Effector memory CD4-positive, alpha-beta T cell (primary cell): ENCODE data around the gene DCXR.

ENCODE experiments used
- DNase-seq, 3 donors: peaks; one replicate each; pipeline ENCODE4 v3.0.0-alpha.2; 2020
- H3K27ac ChIP-seq: 2 replicates; pipeline ENCODE4 v1.7.0; 2013; ENCODE audit warnings: mild to moderate bottlenecking, low read length, moderate library complexity; ENCODE audit not compliant: insufficient read depth, poor library complexity, severe bottlenecking
- H3K27me3 ChIP-seq: replicated peaks from 2 replicates; pipeline ENCODE4 v1.7.0; 2013; ENCODE audit warnings: mild to moderate bottlenecking, low read length; ENCODE audit not compliant: insufficient read depth, control insufficient read depth, poor library complexity, severe bottlenecking
- H3K36me3 ChIP-seq: 2 replicates; pipeline ENCODE4 v1.7.0; 2013; ENCODE audit warnings: mild to moderate bottlenecking, low read length, moderate library complexity; ENCODE audit not compliant: control insufficient read depth, insufficient read depth
- H3K4me1 ChIP-seq: 2 replicates; pipeline ENCODE4 v1.7.0; 2013; ENCODE audit warnings: low read length, mild to moderate bottlenecking; ENCODE audit not compliant: control insufficient read depth, insufficient read depth, poor library complexity, severe bottlenecking
- H3K4me3 ChIP-seq: 2 replicates; pipeline ENCODE4 v1.7.0; 2013; ENCODE audit warnings: low read length, low read depth, mild to moderate bottlenecking; ENCODE audit not compliant: insufficient read depth, poor library complexity, severe bottlenecking
- H3K9me3 ChIP-seq: 2 replicates; pipeline ENCODE4 v1.7.0; 2013; ENCODE audit warnings: mild to moderate bottlenecking, low read length, moderate library complexity; ENCODE audit not compliant: control insufficient read depth

DCXR gene

DNA sequence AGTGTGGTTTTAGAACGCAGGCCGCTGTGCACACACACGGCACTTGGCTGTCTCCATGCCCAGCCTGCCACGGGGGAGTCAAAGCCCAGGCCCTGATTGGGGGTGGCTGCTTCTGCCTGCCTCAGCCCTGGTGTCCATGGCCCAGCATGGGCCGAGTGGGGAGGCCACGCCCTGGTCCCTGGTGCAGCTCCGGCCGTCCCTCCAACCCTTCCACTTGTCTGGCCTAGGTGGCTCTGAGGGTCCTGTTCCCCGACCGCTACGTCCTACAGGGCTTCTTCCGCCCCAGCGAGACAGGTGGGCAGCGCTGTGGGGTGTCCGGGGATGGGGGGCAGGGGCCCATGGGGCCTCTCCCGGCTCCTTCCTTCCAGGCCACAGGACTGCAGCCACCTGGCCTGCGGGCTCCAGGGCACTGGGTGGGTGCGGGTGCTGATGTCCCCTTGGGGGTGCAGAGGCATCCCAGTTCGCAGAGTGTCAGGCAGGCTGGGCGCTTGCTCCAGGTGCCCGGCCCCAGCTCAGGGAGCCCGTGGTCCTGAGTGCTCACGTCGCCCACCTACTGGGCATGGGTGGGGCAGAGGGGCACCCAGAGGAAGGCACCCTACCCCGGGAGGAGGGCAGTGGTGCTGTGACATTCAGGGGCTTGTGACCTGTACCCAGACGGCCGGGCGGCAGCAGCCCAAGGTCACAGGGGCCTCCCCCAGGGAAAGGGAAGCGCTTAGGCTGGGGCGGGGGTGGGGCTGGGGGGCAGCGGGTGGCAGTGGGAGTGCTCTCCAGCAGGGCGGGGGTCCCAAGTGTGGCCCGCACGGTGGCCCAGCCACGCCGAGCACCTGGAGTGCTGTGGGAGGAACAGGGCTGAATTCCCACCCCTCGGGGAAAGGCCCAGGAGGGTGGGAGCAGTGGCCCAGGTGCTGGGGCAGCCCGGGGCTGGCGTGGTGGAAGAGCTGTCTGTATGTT, 26.6 kb downstream of the DCXR start:
- Histone ChIP-seq H3K4me1 (no peaks in the 10 kb centered on the region), H3K36me3 (no peaks in the 10 kb centered on the region), H3K27me3 (no peaks in the 10 kb centered on the region), H3K4me3 (no peak overlapping the region), H3K27ac (no peak overlapping the region), H3K9me3 (no peaks in the 10 kb centered on the region)
- DNase-seq, result no peak

DNA sequence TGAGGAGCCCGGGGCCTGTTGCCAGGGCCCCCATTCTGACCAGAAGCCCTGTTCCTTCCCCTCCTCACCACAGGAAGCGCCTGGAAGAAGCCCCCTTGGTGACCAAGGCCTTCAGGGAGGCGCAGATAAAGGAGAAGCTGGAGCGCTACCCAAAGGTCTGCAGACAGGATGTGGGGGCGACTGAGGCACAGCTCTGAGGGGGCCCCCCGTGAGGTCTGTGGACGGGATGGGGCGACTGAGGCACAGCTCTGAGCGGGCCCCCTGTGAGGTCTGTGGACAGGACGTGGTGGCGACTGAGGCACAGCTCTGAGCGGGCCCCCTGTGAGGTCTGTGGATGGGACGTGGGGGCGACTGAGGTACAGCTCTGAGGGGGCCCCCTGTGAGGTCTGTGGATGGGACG, 28.1 kb downstream of the DCXR start:
- H3K9me3 ChIP-seq, result no peaks in the 10 kb centered on the region
- no peaks in the 10 kb centered on the region for H3K36me3 ChIP-seq
- H3K27ac ChIP-seq, result no peak overlapping the region
- no peaks in the 10 kb centered on the region for H3K4me1 ChIP-seq
- no peak overlapping the region for H3K4me3 ChIP-seq
- H3K27me3 ChIP-seq, result no peaks in the 10 kb centered on the region
- no peak for DNase-seq

DNA sequence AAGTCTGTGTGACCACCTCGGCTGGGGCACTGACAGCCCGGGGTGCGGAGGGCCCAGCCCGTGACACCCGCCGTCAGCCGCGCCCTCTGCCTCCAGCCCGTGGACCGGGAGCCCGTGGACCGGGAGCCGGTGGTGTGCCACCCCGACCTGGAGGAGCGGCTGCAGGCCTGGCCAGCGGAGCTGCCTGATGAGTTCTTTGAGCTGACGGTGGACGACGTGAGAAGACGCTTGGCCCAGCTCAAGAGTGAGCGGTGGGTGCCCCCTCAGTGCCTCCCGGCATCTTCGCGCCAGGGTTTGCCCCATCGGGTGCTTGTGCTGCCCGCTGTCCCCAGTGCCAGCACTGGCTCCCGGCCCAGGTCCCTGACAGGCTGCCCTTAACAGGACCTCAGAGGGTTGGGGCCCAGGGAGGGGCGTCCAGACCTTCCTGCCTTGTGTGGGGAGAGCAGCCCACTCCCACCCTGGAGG, 28.5 kb downstream of the DCXR start:
- Histone ChIP-seq H3K9me3 (no peaks in the 10 kb centered on the region), H3K27ac (no peak overlapping the region), H3K27me3 (no peaks in the 10 kb centered on the region), H3K36me3 (no peaks in the 10 kb centered on the region), H3K4me1 (no peaks in the 10 kb centered on the region), H3K4me3 (no peak overlapping the region)
- no peak for DNase-seq

DNA sequence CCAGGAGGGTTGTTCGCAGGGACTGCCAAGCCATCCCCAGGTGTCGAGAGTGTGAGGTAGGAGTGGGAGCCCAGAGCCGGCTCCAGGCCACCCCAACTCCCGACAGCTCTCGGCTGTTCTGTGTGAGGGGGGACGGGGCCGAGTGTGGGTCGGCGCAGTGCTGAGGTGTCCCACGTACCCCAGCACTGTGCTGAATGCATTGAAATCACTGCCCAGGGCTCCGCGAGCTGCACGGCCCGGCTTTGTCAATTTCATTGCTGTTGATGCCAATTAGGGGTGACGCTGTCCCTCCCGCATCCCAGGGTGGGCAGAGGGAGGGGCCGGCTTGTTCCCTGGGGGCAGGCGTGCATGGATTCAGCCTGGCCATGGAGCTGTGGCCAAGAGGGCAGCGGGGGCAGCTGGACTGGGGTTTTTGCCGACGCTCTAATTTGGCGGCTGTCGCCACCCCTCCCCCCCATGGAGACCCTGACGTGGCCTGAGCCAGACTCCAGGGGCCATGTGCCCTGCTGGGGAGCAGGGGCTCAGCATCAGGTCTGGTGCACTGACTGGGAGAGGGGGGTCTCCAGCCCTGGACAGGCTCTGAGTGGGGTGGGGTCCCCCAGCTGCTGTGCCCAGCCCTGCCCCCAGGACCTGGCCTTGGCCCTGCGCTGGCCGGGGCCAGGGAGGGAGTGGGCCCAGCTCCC, 29.1 kb downstream of the DCXR start:
- H3K4me3 ChIP-seq, result no peak overlapping the region
- no peak overlapping the region for H3K27ac ChIP-seq
- no peaks in the 10 kb centered on the region for H3K36me3 ChIP-seq
- no peaks in the 10 kb centered on the region for H3K27me3 ChIP-seq
- H3K9me3 ChIP-seq, result no peaks in the 10 kb centered on the region
- no peaks in the 10 kb centered on the region for H3K4me1 ChIP-seq
- no peak for DNase-seq

DNA sequence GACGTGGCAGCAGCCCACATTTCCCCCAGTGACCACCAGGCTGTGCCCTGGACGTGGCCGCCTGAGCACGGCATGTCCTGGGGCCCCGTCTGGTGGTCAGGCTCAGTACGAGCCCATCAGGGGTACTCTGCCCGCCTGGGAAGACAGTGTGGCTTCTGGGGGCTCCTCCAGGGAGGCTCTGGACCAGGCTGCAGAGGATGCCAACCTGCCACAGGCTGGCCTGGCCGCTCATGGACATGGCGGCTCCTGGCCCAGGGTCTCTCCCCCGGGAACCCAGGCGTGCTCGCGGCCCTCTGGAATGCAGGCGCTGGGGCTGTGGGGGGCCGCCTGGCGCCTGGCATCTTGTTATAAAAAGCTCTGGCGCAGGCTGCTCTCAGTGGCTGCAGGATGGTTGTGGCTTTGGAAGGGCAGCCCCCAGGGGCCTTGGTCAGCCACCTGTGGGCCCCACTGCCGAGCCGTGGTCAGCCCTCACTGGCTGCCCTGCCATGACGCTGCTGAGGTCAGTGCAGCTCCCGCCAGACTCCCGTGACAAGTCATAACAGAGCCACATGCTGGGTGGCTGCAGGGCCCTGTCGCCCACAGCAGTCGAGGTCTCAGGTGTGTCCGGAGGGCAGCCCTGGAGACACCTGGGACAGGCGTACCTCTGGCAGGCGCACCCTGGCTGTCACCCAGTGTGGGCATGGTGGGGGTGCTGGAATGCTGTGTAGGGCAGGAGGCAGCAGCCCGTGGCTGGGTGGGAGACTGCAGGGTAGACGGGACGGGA, 29.8 kb downstream of the DCXR start:
- no peak overlapping the region for H3K27ac ChIP-seq
- H3K4me3 ChIP-seq, result no peak overlapping the region
- no peaks in the 10 kb centered on the region for H3K4me1 ChIP-seq
- H3K9me3 ChIP-seq, result no peaks in the 10 kb centered on the region
- no peak for DNase-seq
- H3K27me3 ChIP-seq, result no peaks in the 10 kb centered on the region
- H3K36me3 ChIP-seq, result no peaks in the 10 kb centered on the region

DNA sequence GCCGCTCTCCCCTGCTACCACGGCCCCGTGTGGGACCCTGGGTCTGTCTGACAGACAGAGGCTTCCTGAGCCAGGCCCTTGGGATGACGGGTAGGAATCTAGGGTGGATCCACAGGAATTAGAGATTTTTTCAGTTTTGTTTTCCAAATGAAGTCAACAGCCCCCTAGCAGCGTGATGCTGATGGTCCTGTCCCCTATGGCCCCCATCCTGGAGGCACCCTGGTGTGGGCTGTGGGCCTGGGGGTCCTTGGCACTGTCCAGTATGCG, 30.3 kb downstream of the DCXR start:
- Histone ChIP-seq H3K36me3 (no peaks in the 10 kb centered on the region), H3K4me1 (no peaks in the 10 kb centered on the region)

DNA sequence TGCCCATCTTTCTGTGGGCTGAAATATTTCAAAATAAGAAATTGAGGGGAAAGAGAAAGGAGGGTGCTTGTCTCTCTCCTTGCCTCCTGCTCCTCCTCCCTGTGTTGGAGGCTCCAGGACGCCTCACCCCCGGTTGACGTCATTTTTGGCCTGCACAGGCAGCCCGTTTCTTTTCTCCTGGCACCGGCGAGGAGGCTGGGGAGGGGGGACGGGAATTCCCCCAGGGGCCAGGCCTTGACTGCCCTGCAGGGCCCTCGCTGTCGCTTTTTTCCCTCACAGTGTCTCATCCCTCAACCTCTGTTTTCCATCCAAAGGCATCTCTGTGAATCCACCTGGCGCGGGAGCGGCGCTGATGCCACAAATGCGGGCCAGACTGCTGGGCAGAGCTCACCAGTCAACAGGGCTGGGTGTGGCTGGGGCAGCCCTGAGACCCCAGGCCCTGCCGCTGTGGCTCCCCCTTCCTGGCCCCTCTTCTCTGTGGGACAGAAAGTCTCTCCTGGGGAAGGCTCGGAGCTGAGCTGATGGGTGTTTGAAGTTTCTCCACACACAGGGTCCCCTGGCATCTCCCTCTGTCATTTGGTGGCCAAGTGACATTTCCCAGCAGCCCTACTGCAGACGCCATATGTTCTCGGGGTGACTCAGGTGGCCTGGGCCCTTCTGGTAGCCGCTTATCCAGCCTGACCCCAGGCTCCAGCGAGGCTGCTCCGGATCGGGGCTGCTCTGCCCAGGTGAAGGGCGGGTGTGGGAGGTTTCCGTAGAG, 30.8 kb downstream of the DCXR start:
- no peak for DNase-seq
- Histone ChIP-seq H3K9me3 (no peaks in the 10 kb centered on the region), H3K27ac (no peak overlapping the region), H3K4me1 (no peaks in the 10 kb centered on the region), H3K4me3 (no peak overlapping the region), H3K27me3 (no peaks in the 10 kb centered on the region), H3K36me3 (no peaks in the 10 kb centered on the region)

More for the DNA sequence above, 30.3 kb downstream of the DCXR start:
- no peak for DNase-seq
- Histone ChIP-seq H3K27me3 (no peaks in the 10 kb centered on the region), H3K9me3 (no peaks in the 10 kb centered on the region), H3K27ac (no peak overlapping the region), H3K4me3 (no peak overlapping the region)

DNA sequence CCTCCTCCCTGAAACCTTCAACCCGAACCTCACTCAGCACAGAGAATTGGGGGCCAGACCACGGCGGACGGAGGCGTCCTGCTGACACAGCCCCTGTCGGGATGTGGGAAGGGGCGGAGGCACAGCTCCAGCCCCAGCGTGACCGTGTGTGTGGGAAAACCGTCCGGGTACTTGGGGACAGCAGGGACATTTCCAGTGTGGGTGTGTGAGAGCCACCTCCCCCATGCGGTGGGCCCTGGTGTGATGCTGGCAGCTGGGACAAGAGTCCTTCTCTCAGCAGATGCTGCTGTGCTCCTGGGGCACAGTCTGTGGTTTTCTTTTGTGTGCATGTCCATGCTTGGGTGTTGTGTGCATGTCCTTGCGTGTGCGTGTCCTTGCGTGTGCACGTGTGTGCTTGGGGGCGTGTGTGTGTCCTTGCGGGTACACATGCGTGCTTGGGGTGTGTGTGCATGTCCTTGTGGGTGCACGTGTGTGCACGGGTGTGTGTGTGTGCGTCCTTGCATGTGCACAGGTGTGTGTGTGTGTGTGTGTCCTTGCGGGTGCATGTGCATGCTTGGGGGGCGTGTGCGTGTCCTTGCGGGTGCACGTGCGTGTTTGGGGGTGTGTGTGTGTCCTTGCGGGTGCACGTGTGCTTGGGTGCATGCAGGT, 31.7 kb downstream of the DCXR start:
- Histone ChIP-seq H3K27ac (no peak overlapping the region), H3K36me3 (no peaks in the 10 kb centered on the region), H3K9me3 (no peaks in the 10 kb centered on the region), H3K4me3 (no peak overlapping the region), H3K27me3 (no peaks in the 10 kb centered on the region), H3K4me1 (no peaks in the 10 kb centered on the region)
- no peak for DNase-seq
